Activated CD8-positive, alpha-beta T cell treated with anti-CD3 and anti-CD28 coated beads for 36 hours (primary cell): Measurements from ENCODE around the gene E2F6. TPM values are rescaled to one million over a fixed set of nuclear protein-coding genes. Genes with fewer than 3 reads are reported as not detected.

Source experiments
- ATAC-seq: fragments of 200-7000 bp; cut with Tn5 transposase; one replicate; pipeline ENCODE4 v1.10.0; 2021; ENCODE audit warnings: mild to moderate bottlenecking, moderate library complexity
- CTCF ChIA-PET: fragments of 350-600 bp; sonication (Branson Sonifier 250); formaldehyde crosslinking; loops from one replicate; lab custom pipeline; 2021; ENCODE audit warnings: antibody characterized with exemption; lab: Charles Lee
- POLR2A ChIA-PET: fragments of 350-600 bp; sonication (Branson Sonifier 250); formaldehyde crosslinking; loops from one replicate; lab custom pipeline; 2021; ENCODE audit warnings: antibody characterized with exemption; lab: Charles Lee
- DNase-seq: peaks from one replicate; pipeline ENCODE4 v3.0.0-alpha.2; 2020
- H3K27ac Mint-ChIP-seq: one replicate; pipeline ENCODE4 v1.8.0; 2021; ENCODE audit warnings: mild to moderate bottlenecking, mixed read lengths
- H3K27me3 Mint-ChIP-seq: one replicate; pipeline ENCODE4 v1.8.0; 2021; ENCODE audit warnings: mixed read lengths
- H3K36me3 Mint-ChIP-seq: one replicate; pipeline ENCODE4 v1.8.0; 2021; ENCODE audit warnings: low read depth, mixed read lengths
- H3K4me1 Mint-ChIP-seq: one replicate; pipeline ENCODE4 v1.8.0; 2021; ENCODE audit warnings: low read depth, mixed read lengths
- H3K4me3 Mint-ChIP-seq: one replicate; pipeline ENCODE4 v1.8.0; 2021; ENCODE audit warnings: mild to moderate bottlenecking, moderate library complexity, mixed read lengths
- H3K9me3 Mint-ChIP-seq: one replicate; pipeline ENCODE4 v1.8.0; 2021; ENCODE audit warnings: mixed read lengths
- CTCF ChIP-seq: fragments of 200-600 bp; IDR thresholded peaks from one replicate; pipeline ENCODE4 v1.8.0; 2022; ENCODE audit warnings: antibody characterized with exemption, mild to moderate bottlenecking
- intact Hi-C: fragments of 100-400 bp; cut with micrococcal nuclease; formaldehyde crosslinking; loops from one replicate; pipeline ENCODE4 v1.10.0; 2022
- total RNA-seq, 2 experiments: library from RNA; stranded (reverse); gene quantifications; one replicate each; pipeline ENCODE4 v1.2.3, GENCODE V29; 2021

Gene E2F6
- total RNA-seq, 2 experiments from 2014 or later = 9.8 to 10.5 TPM

GRCh38 chr2:11422491-11422865 lies 43.5 kb downstream of the E2F6 start:
- no peak for TF ChIP-seq CTCF
- CTCF ChIA-PET = interaction anchor here (0.5 to 1.4 kb wide), 2 partner anchors 11 to 132 kb away, joined by 3 to 4 read pairs; no protein-coding TSS in a partner anchor

GRCh38 chr2:11421863-11422490 lies 44.0 kb downstream of the E2F6 start:
- DNase-seq = no peak
- TF ChIP-seq CTCF = no peak
- Mint-ChIP-seq H3K27me3 (no peaks in the 10 kb centered on the region), H3K4me1 (no peaks in the 10 kb centered on the region), H3K9me3 (peaks cover 8% of the 10 kb centered on the region), H3K4me3 (no peak overlapping the region), H3K27ac (no peak overlapping the region), H3K36me3 (no peaks in the 10 kb centered on the region)
- CTCF ChIA-PET = interaction anchor here (0.5 to 1.5 kb wide), 4 partner anchors 11 to 289 kb away, joined by 3 to 5 read pairs (median 4); a partner anchor contains a TSS
- intact Hi-C loops = no loop called here
- POLR2A ChIA-PET = no interaction called here
- ATAC-seq = no peak

More at GRCh38 chr2:11422491-11422865, 43.5 kb downstream of the E2F6 start:
- ATAC-seq = no peak
- Mint-ChIP-seq H3K27ac (no peak overlapping the region), H3K36me3 (no peaks in the 10 kb centered on the region), H3K27me3 (no peaks in the 10 kb centered on the region), H3K4me3 (no peak overlapping the region), H3K4me1 (no peaks in the 10 kb centered on the region), H3K9me3 (peaks cover 8% of the 10 kb centered on the region)
- DNase-seq = no peak
- intact Hi-C loops = no loop called here
- POLR2A ChIA-PET = no interaction called here

- Mint-ChIP-seq H3K9me3 (peaks cover 8% of the 10 kb centered on the region), H3K4me3 (no peak overlapping the region), H3K27ac (no peak overlapping the region), H3K27me3 (no peaks in the 10 kb centered on the region), H3K36me3 (no peaks in the 10 kb centered on the region), H3K4me1 (no peaks in the 10 kb centered on the region)
- CTCF ChIA-PET = interaction anchor here (1.0 to 1.5 kb wide), 2 partner anchors 26 to 288 kb away, joined by 3 to 5 read pairs; a partner anchor contains a TSS
- ATAC-seq (no peak), DNase-seq (no peak)
- POLR2A ChIA-PET = no interaction called here
- intact Hi-C loops = no loop called here
- TF ChIP-seq CTCF = no peak
Measured at GRCh38 chr2:11420671-11421070, 45.3 kb downstream of the E2F6 start.

- TF ChIP-seq CTCF = no peak
- POLR2A ChIA-PET = interaction anchor here (1.0 kb wide), 1 partner anchor 73 kb away, joined by 3 read pairs; no protein-coding TSS in a partner anchor
- Mint-ChIP-seq H3K27ac (no peak overlapping the region), H3K4me1 (no peaks in the 10 kb centered on the region), H3K27me3 (no peaks in the 10 kb centered on the region), H3K9me3 (peaks cover 8% of the 10 kb centered on the region), H3K36me3 (no peaks in the 10 kb centered on the region), H3K4me3 (no peak overlapping the region)
- ATAC-seq (no peak), DNase-seq (no peak)
- intact Hi-C loops = no loop called here
- CTCF ChIA-PET = no interaction called here
Measured at GRCh38 chr2:11420190-11420589, 45.8 kb downstream of the E2F6 start.

- H3K4me3 Mint-ChIP-seq = no peak overlapping the region
- TF ChIP-seq CTCF = no peak
- DNase-seq (no peak), ATAC-seq (no peak)
- CTCF ChIA-PET = no interaction called here
- no peak overlapping the region for H3K27ac Mint-ChIP-seq
- H3K4me1 Mint-ChIP-seq = no peaks in the 10 kb centered on the region
- intact Hi-C loops = no loop called here
- peaks cover 8% of the 10 kb centered on the region for H3K9me3 Mint-ChIP-seq
- POLR2A ChIA-PET = interaction anchor here (1.0 kb wide), 1 partner anchor 73 kb away, joined by 3 read pairs; no protein-coding TSS in a partner anchor
- H3K27me3 Mint-ChIP-seq = no peaks in the 10 kb centered on the region
- H3K36me3 Mint-ChIP-seq = no peaks in the 10 kb centered on the region
Measured at GRCh38 chr2:11419781-11420180, 46.2 kb downstream of the E2F6 start.
